ENCODE data around the gene PPP2R1B.

The PPP2R1B gene

DNA sequence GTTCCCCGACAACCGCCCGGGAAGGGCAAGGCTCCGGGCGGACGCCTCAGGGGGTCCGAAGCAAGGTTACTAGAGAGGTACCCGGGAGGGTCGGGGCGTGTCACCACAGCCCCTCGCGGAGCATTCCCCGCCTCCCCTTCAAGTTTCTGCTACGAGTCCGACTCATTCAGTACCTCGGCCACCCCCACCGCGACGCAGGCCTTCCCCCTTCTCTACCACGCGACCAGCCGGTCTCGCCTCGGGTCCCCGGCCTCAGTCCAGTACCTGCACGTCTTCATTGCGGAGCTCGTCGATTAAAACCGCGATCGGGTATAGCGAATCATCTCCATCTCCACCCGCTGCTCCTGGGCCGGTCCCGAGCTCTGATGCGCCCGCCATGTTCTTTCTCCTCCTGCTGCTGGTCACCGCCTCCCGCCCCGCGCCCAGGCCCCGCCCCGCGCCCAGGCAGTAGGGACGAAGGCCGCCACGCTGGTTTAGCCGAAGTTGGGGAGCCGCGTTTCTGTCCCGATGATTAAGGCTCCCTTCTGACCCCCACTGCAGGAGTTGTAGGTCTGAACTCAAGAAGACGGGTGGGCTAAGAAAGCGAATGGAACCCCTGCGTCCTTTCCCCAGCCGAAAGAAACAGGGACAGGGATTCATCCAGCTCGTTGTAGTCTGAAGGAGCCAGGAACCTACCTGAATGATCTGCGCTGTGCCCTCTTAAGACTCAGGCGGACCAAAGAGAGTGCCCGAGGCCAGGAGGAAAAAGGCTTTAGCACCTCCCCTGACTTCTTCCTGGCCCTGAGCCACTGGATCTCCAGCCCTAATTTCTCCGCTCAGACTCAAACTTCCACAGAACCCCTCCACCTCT is at the start of gene PPP2R1B:
Gene PPP2R1B, minus strand, starts transcription at position 406 of the 850 bp plus-strand sequence. Its CDS starts 28 bp downstream, at position 378.
- intact Hi-C loops (cut with DNase I) = loop anchor here (1.0 kb wide), 1 partner anchor 164 kb away; the partner anchor contains the start of gene SIK2
- DNase-seq = peak; percentile 67 to 97 (median 82)

DNA sequence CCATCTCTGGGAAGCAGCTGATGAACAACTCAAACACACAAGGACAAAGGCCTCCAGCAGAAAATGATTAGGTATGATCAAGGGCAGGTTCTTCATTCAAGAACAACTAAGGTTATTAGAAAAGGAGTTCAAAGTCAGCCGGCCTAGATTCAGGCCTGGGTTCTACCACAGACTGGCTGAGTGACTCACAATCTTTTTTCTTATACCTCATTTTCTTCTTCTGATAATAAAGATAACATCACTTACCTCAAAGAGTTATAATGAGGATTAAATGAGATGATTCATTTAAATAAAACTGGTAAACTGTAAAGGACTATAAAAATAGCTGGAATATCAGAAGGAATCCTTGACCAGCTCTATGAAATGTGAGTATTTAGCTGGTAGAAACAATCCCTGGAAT is 49.3 kb upstream of the PPP2R1B start:
- DNase-seq = no peak
- intact Hi-C loops (cut with DNase I) = no loop called here

DNA sequence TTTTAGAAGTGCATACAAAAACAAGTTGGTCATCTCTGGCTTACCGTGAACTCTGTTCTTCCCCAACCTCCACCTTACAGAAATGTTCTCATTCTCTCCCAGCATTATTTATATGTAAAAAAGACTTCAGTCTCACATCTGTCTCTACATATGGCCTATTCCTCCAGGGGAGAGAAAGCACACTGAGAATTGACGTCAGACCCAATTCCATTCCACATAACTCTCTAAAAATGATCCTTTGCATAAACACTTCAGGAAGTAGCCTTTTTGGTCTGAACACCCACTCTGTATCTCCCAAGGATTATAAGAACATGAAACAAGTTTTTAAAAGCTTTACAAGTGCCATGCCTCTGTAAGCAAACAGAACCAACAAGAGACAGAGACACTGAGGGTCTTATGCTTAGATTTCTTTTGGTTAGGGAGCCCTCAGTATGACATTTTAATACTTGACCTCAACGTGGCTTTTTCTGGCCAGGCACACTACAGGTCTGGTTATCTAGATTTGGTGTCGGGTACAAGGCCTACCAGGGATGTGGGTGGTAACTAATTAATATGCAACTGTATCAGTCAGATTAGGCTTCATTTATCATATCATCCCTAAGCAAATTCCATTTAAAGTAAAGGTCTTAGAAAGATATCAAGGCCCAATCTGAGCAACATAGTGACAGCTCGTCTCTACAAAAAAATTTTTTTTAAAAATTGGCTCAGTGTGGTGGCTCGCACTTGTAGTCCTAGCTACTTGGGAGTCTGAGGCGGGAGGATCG is 48.5 kb upstream of the PPP2R1B start:
- no peak for DNase-seq
- intact Hi-C loops (cut with DNase I) = no loop called here

DNA sequence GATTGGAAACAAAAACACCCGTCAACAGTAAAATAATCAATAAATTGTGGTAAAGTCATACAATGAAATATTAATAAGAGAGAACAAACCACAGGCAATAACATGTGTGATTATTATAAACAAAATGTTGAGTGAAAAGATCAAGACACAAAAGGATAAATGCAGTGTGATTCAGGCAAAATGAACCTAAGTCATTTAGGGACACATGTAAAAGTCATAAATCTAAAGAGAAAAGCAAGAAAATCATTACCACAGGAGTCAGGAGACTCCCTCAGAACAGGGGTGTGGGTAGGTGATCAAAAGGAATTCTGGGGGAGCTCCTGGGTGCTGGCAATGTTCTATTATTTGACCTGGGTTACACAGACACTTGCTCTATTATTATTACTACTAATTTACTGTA is 47.9 kb upstream of the PPP2R1B start:
- intact Hi-C loops (cut with DNase I) = no loop called here
- DNase-seq = no peak

DNA sequence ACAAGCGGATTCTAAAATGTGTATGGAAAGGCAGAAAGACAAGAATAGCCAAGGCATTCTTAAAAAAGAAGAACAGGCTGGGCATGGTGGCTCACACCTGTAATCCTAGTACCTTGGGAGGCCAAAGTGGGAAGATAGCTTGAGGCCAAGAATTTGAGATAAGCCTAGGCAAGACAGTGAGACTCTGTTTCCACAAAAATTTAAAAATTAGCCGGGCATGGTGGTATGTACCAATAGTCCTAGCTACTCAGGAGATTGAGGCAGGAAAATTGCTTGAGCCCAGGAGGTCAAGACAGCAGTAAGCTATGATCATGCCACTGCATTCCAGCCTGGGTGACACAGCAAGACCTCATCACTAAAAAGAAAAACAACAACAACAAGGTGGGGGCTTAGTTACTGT is 46.0 kb upstream of the PPP2R1B start:
- DNase-seq = no peak
- intact Hi-C loops (cut with DNase I) = no loop called here

DNA sequence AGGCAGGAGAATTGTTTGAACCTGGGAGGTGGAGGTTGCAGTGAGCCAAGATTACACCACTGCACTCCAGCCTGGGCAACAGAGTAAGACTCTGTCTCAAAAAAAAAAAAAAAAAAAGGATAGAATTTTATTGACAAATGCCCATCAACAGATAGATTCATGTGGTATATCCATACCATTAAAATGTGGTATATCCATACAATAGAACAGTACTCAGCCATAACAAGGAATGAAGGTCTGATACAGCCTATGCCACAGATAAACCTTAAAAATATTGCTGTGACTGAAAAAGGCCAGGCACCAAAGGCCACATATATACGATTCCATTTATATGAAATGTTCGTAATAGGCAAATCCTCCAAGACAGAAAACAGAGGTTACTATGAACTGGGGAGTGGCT is 45.3 kb upstream of the PPP2R1B start:
- no peak for DNase-seq
- intact Hi-C loops (cut with DNase I) = no loop called here

DNA sequence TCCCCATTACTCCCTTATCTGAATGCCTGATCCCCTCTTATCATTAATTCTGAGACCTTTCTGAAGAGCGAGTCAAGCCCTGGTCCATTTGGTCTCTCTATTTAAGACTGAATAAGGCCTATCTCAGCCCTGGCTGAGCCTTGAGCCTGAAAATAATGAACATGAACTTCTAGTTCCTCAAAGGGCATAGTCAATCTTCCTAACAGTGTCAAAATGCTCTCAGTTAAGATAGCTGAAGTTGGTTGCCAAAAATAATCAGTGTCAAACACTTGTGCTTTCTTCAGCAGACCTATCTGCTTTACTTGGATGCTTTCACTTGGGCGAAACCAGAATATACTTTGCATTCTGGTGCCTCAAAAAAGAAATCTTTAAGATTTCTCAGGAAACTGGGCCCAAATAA is 42.6 kb upstream of the PPP2R1B start:
- no peak for DNase-seq
- intact Hi-C loops (cut with DNase I) = no loop called here

DNA sequence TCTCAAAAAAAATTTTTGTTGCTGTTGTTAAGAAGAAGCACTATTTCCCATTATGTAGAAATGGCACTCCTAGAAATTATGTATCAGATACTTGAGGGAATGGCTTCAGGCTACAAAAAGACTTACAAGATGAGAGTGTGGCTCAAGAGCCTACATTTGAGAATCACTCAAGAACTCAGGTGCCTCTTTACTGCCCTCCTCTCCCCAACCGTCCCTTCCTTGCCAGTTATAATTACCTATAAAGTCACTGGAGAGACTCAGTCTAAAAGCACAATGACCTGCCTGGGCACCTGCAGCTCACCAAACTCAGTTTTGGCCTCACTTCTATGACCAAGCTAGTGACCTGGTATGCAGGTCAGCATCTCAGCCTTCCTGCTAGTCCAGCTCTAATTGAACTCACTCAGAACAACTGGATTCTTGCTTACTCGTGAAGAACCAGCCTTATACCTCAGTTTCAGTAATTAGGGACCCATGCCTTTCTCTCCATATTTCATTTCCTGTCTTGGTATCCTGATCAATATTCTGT is 41.9 kb upstream of the PPP2R1B start:
- intact Hi-C loops (cut with DNase I) = no loop called here

DNA sequence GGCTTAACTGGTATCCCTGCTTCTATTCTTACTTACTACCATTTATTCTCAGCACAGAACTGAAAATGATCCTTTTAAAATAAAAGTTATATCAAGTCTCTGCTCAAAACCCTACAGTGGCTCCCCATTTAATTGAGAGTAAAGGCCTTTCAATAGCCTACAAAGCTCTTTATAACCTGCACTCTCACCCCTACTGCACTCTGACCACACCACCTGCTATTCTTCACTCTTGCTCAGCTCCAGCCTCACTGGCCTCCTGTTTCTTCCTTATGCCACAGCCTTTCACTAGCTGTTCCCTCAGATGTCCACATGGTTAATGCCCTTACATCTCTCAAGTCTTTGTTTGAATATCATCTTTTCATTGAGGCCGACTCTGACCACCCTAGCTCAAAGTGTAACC is 40.9 kb upstream of the PPP2R1B start:
- intact Hi-C loops (cut with DNase I) = no loop called here
- DNase-seq = no peak

More for the DNA sequence above, 41.9 kb upstream of the PPP2R1B start:
- DNase-seq = no peak

DNA sequence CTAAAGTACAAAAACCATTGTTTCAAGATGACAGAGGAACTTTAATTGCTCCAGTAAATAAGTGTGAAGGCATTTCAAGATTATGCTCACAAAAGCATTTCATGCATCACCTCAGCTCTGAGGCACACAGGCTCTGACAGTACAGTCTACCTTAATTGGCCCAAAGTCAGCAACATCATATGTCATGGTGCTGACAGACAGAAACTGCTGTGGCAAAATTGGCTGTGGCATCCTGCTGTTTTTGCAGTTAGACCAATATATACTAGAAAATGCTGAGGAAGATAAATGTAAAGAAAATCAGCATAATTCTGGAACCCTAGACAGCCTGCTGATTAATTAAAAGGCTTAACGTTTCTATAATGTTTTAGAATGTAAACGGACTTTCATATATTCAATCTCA is 34.9 kb upstream of the PPP2R1B start:
- intact Hi-C loops (cut with DNase I) = no loop called here
- DNase-seq = no peak

DNA sequence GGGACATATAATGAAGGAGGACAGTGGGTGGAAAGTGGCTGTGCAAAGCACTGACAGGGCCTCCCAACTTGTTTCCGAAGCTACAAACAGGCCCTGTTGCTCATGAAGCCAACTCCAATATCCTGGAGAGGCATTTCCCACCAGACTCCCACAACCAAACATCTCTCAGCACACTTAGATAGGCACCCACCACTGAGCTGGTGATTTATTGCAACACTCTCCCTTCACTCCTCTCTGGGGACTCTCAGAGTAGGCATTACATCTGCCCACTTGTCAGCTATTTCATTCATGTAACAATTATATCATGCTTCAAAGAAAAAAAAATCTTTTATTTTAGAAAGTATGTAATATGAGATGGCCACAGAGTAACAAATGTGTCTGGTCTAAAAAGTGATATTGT is 32.1 kb upstream of the PPP2R1B start:
- no peak for DNase-seq
- intact Hi-C loops (cut with DNase I) = no loop called here

DNA sequence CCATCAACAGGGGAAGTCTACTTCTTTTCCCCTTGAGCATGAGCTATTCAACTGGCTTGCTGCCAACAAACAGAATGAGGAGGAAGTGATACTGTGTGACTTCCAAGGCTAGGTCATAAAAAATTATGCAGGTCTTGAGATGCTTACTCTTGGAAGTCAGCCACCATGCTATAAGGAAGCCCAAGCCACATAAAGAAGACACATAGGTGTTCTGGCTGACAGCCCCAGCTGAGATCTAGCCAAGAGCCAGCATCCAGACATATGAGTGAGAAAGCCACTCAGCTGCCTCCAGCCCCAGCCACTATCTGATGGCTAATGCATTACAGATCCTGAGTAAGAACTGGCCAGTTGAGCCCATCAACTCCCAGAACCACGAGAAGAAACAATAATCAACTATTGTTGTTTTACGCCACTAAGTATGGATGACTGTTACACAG is 31.0 kb upstream of the PPP2R1B start:
- DNase-seq = no peak
- intact Hi-C loops (cut with DNase I) = no loop called here

DNA sequence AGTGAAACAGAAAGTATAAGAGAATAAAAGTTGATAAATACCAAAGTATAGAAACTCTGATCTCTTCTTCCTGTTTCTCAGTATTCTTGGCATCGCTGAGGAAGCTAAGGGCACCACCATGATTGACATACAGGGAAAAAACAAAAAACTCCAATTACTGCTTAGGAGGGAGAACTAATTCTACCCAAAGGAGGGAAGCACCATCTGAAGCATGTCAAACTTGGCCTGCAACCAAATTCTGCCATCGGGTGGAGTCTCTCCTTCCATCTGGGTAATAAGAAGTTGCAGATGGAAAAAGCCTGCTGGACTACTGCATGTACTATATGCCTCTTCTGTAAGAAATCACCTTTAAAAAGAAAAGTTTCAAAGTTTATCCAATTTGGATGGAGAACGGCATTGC is 30.5 kb upstream of the PPP2R1B start:
- intact Hi-C loops (cut with DNase I) = no loop called here
- peak in 2 of 10 donors; percentile 11 to 14 for DNase-seq

DNA sequence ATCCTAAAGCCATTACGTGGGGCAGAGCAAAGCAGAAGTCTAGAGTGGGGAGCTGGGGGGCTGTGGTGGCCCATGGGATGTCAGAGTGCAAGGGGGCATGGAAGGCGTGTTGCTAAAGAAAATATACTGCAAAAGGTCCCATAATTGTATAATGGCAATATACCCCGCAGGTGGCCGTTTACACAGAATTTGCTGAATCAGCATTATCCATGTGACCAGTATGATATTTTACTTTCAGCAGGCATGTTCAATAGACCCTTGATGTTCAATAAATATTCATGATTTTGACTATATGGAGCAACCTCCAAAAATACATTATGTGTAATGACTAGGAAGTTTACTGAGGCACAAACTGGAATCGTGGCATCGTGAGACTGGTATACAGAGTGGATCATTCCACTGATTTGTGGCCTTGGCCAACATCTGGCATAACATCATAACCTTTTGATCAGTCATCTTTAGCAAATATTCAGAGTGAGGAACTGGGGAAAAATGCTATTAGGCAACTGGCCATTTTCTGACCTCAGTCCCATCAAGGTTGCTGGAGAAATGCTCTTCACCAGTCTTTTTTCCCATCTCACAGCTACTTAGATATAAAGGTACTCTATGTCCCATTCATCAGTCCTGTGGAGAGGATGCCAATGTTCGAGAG is 29.3 kb upstream of the PPP2R1B start:
- DNase-seq = no peak
- intact Hi-C loops (cut with DNase I) = no loop called here

DNA sequence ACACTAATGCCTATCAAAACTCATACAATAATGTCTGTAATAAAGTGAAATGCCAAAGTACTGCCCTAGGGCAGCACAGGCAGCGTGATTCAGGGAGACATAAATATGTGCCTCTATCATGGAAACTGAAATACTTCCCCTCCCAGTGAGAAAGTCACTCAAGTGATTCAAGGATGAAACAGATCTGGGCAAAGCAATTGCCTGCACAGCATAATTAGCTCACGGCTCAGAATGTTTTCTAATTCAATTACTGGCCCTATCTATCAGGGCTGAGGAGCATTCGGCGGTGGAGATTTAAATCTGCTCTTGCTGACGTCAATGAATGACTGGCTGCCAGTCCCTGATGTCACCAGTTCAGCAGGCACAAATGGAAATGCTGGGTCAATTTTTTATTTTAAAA is 27.7 kb upstream of the PPP2R1B start:
- no peak for DNase-seq
- intact Hi-C loops (cut with DNase I) = no loop called here

DNA sequence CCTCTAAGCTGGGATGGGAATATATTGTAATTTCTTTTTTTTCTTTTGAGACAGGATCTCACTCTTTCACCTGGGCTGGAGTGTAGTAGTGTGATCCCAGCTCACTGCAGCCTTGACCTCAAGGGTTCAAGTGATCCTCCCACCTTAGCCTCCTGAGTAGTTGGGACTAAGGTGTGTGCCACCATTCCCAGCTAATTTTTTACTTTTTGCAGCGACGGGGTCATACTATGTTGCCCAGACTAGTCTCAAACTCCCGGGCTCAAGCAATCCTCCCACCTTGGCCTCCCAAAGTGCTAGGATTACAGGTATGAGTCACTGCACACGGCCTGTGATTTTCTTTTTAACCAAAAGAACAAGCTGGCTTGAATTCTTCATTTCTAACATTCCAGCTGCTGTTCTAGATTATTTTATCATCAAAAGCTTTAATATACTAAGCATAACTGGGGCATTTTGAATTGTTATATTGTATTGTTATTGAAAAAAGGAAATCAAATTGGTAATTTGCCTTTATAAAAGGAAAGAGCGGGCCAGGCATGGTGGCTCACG is 26.8 kb upstream of the PPP2R1B start:
- intact Hi-C loops (cut with DNase I) = no loop called here
- DNase-seq = no peak

DNA sequence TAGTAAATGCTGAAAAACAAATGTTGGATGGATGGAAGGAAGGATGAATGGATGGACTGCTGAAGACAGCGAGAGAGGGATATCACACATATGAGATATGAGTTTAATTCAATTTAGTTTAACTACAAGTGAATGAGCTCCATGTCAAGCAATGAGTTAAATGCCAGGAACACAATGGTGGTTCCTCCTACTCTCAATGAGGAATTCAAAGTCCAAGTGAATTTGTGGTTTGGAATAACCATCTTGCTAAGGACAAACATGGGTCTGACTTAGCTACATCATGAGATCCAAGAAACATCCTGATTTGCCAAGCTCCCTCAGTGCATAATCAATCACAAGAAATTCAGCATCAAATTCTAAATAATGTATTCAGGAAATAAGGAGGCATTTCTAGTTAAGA is 26.1 kb upstream of the PPP2R1B start:
- DNase-seq = no peak
- intact Hi-C loops (cut with DNase I) = no loop called here

DNA sequence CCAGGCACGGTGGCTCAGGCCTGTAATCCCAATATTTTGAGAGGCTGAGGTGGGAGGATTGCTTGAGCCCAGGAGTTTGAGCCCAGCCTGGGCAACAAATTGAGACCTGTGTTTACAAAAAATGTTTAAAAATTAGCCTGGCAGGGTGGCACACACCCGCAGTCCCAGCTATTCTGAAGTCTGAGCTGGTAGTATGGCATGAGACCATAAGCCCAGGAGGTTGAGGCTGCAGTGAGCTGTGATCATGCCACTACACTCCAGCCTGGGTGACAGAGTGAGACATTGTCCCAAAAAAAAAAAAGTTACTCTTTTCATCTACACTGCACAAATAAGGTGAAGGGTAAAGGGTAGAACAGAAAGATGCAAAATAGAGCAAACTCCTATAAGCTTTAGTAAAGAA is 22.3 kb upstream of the PPP2R1B start:
- DNase-seq = no peak
- intact Hi-C loops (cut with DNase I) = no loop called here

DNA sequence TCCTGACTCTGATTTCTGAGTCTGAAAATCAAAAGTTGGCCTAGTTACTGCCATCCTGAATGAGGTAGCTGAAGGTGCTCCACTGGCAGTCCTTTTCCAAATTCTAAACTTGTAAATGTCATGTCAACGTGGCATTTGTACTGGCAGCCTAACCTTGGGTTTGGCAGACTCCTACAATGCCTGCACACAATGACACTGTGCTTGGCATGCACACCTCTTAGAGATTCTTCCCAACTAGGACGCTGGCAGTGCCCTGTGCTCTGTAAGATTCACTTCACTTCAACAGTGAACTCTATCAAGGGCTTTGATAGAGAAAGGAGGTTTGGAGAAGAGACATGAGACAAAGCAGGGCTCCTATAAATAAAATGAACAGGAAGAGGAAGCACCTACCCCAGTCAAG is 21.9 kb upstream of the PPP2R1B start:
- intact Hi-C loops (cut with DNase I) = no loop called here
- no peak for DNase-seq

DNA sequence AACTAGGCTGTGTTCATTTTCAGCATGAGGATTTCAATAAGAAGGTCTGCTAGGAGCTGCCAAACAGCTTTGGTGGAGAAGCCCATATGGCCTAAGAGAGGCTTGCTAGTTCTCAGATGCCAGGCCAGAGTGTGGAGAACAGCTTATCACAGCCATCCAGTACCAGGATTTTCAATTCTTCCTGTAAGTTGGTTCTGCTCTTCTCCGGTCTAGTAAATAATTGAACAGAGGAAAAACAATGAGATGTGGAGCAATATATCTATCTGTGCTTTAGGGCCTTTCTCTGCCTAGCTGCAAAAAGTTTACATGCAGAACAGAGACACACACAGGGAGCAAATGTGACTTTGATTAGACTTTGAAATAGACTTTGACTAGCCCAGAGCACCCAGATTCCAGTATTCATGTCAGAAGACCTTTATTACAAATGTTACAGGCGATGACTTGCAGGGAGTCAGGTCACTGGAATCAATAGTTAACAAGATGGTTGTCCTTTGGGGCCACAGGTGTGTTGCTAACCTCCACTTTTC is 19.8 kb upstream of the PPP2R1B start:
- intact Hi-C loops (cut with DNase I) = no loop called here
- DNase-seq = no peak

DNA sequence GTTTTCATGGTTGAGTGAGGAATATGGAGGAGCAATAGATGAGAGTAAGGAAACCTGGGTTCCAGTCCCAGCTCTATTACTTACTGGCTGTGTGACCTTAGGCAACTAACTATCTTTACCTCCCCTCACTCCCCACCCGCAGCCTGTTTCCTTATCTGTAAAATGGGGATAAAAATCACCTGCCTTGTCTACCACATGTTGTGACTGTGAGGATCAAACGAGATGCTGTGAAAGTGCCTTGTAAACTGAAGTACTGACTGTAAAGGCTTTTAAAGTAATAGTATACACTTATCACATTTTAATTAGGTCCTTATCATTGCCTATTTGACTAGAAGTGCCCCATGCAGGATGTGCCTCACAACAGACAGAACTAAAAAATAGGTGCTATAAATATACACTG is 18.9 kb upstream of the PPP2R1B start:
- intact Hi-C loops (cut with DNase I) = no loop called here
- DNase-seq = no peak

Measured in posterior cingulate gyrus (tissue), 11 donors.